Left renal pelvis (tissue), 4 donors: ENCODE data around the gene LRRC37B. TPM values are rescaled to one million over a fixed set of nuclear protein-coding genes. Genes with fewer than 3 reads are reported as not detected.
"Not testable (repeated sequence)": the region's sequence is repeated elsewhere in the genome, so short reads cannot be mapped to it uniquely, and the experiment has no call there.

Experiments used
- DNase-seq, 4 donors: peaks; one replicate each; pipeline ENCODE4 v3.0.0-alpha.2; 2013; ENCODE audit warnings: low read depth in 4 of 4, low spot score in 3 of 4
- polyA plus RNA-seq, 4 donors: library from polyadenylated mRNA; unstranded; fragments of 120-200 nt; gene quantifications; one replicate each; pipeline ENCODE4 v1.2.1, GENCODE V29; 2013; ENCODE audit not compliant: insufficient read length in 4 of 4

LRRC37B gene
- polyA plus RNA-seq, 4 donors = 20.3 to 28.5 (median 23.1) TPM

DNA sequence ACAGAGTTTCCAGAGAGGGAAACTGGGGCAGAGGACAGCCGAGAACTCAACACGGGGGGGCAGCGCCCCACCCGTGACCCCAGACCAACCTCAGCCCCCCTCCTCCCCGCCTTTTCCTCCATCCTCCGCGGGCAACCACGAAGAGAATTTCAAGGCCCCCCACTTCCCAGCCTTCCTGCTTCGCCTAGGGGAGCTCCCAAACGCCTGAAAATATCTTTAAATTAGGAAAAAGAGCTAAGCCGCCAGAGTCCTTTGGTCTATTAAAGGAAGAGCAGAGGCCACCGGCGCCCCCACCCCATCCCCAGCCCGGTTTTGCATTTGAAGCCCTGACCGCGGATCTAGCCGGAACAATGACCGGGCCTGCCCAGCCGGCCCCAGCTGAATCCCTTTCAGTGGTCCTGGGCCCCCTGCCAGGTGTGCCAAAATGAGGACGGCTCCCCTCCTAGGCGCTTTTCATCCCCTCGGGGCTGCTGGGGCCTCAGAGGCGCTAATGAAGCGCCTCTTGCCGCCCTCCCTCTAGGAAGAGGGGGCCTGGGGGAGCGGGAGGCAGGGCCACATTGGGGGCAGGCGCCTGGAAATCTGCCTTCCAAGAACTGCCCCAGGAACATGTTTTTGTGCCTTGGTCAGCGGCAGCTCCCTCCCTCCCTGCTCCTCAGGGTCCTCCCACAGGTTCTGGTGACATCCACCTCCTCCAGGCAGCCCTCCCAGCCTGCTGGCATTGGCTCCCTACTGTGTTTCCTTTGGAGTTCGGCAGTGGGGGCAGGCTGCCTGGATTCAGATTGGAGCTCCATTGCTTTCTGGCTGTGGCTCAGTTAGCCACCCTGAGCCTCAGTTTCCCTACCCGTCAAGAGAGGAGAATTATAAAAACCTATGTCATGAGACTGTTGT is 78.0 kb downstream of the LRRC37B start:
- not testable (repeated sequence) for DNase-seq

GRCh38 chr17:32086833-32087232 is 79.7 kb downstream of the LRRC37B start:
- not testable (repeated sequence) for DNase-seq

DNA sequence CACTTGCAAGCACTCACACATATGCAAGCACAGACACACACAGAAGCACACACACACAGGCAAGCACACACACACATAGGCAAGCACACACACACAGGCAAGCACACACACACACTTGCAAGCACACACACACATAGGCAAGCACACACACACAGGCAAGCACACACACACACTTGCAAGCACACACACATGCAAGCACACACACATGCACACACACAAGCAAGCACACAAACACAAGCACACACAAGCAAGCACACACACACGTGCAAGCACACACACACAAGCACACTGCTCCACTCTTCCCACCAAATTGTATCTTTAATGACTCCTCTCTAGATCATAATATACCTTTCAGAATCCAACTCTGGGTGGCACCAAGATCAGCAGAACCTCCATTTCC is 84.9 kb downstream of the LRRC37B start:
- DNase-seq = not testable (repeated sequence)

- DNase-seq = no peak
These were observed 92.5 kb downstream of the LRRC37B start for GRCh38 chr17:32099686-32100085.

GRCh38 chr17:32100323-32100722 is 93.1 kb downstream of the LRRC37B start:
- not testable (repeated sequence) for DNase-seq

- DNase-seq = no peak
These were observed 93.9 kb downstream of the LRRC37B start for GRCh38 chr17:32100971-32101631.

- DNase-seq = no peak
These were observed 95.0 kb downstream of the LRRC37B start for GRCh38 chr17:32102172-32102571.

GRCh38 chr17:32102646-32103186 is 95.5 kb downstream of the LRRC37B start:
- no peak for DNase-seq

Other genes starting within 250 kb of the LRRC37B start
- gene COPRS, start 148.1 kb upstream of the LRRC37B start, polyA plus RNA-seq = 10 to 100 TPM; 43.3 to 47.3 (median 46.5) TPM
- 10 to 100 TPM; 61.1 to 85.3 (median 84.1) TPM for gene UTP6, start 105.7 kb upstream of the LRRC37B start, polyA plus RNA-seq
- gene SUZ12, start 70.4 kb upstream of the LRRC37B start, polyA plus RNA-seq = 10 to 100 TPM; 32.4 to 55.8 (median 47.1) TPM
- gene RHOT1, start 135.1 kb downstream of the LRRC37B start, polyA plus RNA-seq = 10 to 100 TPM; 48.1 to 60.9 (median 52.4) TPM